ENCODE data around the gene LRRC59. TPM values are rescaled to one million over a fixed set of nuclear protein-coding genes. Genes with fewer than 3 reads are reported as not detected.
"Not testable (repeated sequence)": the region's sequence is repeated elsewhere in the genome, so short reads cannot be mapped to it uniquely, and the experiment has no call there.

Gene LRRC59
- total RNA-seq, 4 donors from 2014 or later, result 41.1 to 68.1 (median 62.1) TPM

DNA sequence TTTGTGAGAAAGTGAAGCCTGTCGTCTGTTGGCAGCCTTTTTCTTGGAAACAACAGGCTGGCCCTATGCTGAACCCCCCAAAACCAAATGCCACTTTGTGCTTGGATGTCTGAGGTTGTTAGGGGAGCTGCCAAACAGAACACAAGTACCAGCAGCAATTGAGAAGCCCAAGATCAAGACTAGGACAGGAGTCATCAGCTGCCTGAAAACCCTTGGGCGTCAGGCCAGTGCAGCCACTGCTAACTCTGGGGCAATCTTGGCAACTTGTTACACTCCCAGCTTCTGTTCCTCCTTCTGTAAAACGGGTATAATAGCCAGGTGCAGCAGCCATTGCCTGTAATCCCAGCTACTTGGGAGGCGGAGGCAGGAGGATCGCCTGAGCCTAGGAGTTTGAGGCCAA, 9.3 kb upstream of the LRRC59 start:
- 81% methylated on average over 5 of the region's 5 CpGs for WGBS
- Histone ChIP-seq H3K4me1 (no peaks in the 10 kb centered on the region), H3K27me3 (peaks cover 0 to 15% (median 0%) of the 10 kb centered on the region in 4 donors), H3K36me3 (no peaks in the 10 kb centered on the region), H3K4me3 (no peak overlapping the region), H3K27ac (replicated peaks in 1 of 4) (no peak overlapping the region), H3K9me3 (no peaks in the 10 kb centered on the region)
- intact Hi-C loops (cut with DNase I), result no loop called here
- no peak for DNase-seq (ENCODE audit: extremely low spot score)
- no peak for TF ChIP-seq POLR2AphosphoS5 (IDR thresholded peaks at IDR 0.05)
- TF ChIP-seq CTCF (IDR thresholded peaks at IDR 0.05), result no peak
- TF ChIP-seq EP300 (IDR thresholded peaks at IDR 0.05), result no peak
- TF ChIP-seq POLR2A (IDR thresholded peaks at IDR 0.05; ENCODE audit: low read depth), result no peak

GRCh38 chr17:50405351-50405750, 8.0 kb upstream of the LRRC59 start:
- H3K9me3 ChIP-seq; DNase-seq (ENCODE audit: extremely low spot score); H3K27ac ChIP-seq (replicated peaks in 1 of 4); intact Hi-C loops (cut with DNase I); H3K36me3 ChIP-seq; H3K4me1 ChIP-seq; H3K4me3 ChIP-seq: not testable (repeated sequence)
- WGBS, result 79% methylated on average over 4 of the region's 4 CpGs
- peaks cover 0 to 15% (median 0%) of the 10 kb centered on the region in 4 donors for H3K27me3 ChIP-seq

- H3K4me3 ChIP-seq; H3K36me3 ChIP-seq; DNase-seq (ENCODE audit: extremely low spot score); H3K27me3 ChIP-seq; intact Hi-C loops (cut with DNase I); H3K9me3 ChIP-seq; H3K27ac ChIP-seq (replicated peaks in 1 of 4): not testable (repeated sequence)
- peaks cover 19 to 31% (median 28%) of the 10 kb centered on the region in 4 donors for H3K4me1 ChIP-seq
- 97% methylated on average over 8 of the region's 8 CpGs for WGBS
Measured at GRCh38 chr17:50399591-50399990, 2.3 kb upstream of the LRRC59 start.

DNA sequence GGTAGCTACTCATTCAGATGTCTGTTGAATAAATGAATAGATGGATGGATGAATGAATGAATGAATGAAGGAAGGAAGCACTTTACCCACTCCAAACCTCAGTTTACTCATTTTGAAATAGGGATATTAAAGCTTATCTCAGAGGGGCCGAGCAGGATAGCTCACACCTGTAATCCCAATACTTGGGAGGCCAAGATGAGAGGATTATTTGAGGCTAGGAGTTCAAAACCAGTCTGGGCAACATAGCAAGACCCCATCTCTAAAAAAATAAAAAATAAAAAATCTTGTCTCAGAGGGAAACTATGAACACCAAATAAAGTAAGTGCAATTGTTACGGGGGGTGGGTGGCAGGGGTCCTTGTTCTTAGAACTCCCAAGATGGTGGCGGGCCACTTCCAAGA, 1.3 kb upstream of the LRRC59 start:
- H3K27ac ChIP-seq (replicated peaks in 1 of 4); H3K27me3 ChIP-seq; H3K4me3 ChIP-seq; H3K9me3 ChIP-seq; DNase-seq (ENCODE audit: extremely low spot score); intact Hi-C loops (cut with DNase I): not testable (repeated sequence)
- H3K4me1 ChIP-seq, result peaks cover 19 to 32% (median 30%) of the 10 kb centered on the region in 4 donors
- WGBS, result 100% methylated on average over 3 of the region's 3 CpGs
- H3K36me3 ChIP-seq, result peaks cover 9 to 18% (median 15%) of the 10 kb centered on the region in 4 donors

DNA sequence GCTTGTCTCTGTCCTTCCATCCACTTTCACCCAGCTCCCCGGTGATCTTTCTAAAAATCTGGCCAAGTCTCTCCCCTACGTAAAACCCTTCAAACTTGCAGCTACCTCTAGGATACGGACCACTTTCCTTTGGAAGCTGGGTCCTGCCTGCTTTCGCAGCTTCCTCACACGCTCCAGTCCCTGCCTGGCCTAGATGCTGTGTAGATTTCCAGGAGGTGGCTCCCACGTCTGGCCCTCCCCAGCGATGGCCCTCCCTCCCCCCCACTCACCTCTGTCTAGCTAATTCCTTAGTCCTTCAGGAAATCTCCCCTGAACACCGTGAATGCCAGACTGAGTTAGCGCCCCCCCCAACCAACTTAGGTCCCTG, 579 bp upstream of the LRRC59 start:
- no peaks in the 10 kb centered on the region for H3K9me3 ChIP-seq
- H3K4me1 ChIP-seq, result peaks cover 19 to 36% (median 30%) of the 10 kb centered on the region in 4 donors
- 53% methylated on average over 9 of the region's 9 CpGs for WGBS
- H3K27ac ChIP-seq (replicated peaks in 1 of 4), result peak overlapping the region in 2 of 4 donors; percentile 74 to 86
- H3K4me3 ChIP-seq, result peak overlapping the region; percentile 81 to 87 (median 84)
- intact Hi-C loops (cut with DNase I), result no loop called here
- no peak for DNase-seq (ENCODE audit: extremely low spot score)
- no peaks in the 10 kb centered on the region for H3K27me3 ChIP-seq
- TF ChIP-seq POLR2A (IDR thresholded peaks at IDR 0.05; ENCODE audit: low read depth) (no peak), POLR2AphosphoS5 (IDR thresholded peaks at IDR 0.05) (no peak), EP300 (IDR thresholded peaks at IDR 0.05) (no peak), CTCF (IDR thresholded peaks at IDR 0.05) (no peak)
- H3K36me3 ChIP-seq, result peaks cover 16 to 26% (median 22%) of the 10 kb centered on the region in 4 donors

DNA sequence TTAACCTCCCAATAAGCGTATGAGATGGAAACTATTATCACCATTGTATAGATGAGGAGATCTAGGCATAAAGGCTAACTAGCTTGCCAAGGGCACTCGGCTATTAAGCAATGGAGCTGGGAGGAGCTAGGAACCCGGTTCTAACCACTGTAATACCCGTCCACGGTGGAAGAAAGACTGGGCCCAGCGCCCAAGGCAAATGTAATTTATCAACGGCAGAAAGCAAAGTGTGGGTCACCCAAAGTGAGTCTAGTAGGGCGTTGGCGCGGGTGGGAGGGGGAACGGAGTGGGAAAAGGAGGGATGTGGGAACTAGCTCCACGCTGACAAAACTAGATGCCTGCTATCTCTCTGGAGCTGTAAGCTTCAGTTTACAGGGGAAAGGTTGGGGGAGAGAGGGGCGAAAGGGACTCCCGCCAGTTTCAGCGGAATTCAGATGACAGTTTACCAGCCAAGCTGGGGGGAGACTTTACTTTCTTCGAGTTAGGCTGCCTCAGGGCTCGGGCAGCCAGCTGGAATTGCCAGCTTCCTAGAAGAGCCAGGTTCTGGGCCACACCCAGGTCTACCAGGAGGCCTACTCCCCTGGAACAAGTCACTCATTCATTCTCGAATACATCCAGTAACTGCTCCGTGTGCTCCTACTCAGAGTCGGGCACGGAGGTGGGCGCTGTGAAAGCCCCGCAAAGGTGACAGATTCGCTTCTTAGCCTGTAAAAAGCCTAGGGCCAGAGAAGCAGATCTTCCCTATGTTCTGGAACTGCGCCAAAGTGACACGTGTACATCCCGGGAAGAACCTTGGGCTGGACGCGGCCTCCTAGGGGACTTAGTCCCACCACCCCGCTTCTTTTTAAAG, 837 bp downstream of the LRRC59 start:
- no peak for TF ChIP-seq EP300 (IDR thresholded peaks at IDR 0.05)
- peak overlapping the region; percentile 81 to 87 (median 84) for H3K4me3 ChIP-seq
- peak overlapping the region; percentile 74 to 86 (median 82) for H3K27ac ChIP-seq (replicated peaks in 1 of 4)
- H3K9me3 ChIP-seq, result no peaks in the 10 kb centered on the region
- intact Hi-C loops (cut with DNase I), result no loop called here
- 4% methylated on average over 29 of the region's 30 CpGs for WGBS
- peaks cover 19 to 36% (median 30%) of the 10 kb centered on the region in 4 donors for H3K4me1 ChIP-seq
- H3K27me3 ChIP-seq, result no peaks in the 10 kb centered on the region
- H3K36me3 ChIP-seq, result peaks cover 31 to 40% (median 37%) of the 10 kb centered on the region in 4 donors
- DNase-seq (ENCODE audit: extremely low spot score), result no peak
